Cardiac muscle cell (in vitro differentiated cells and primary cell): ENCODE results near the gene YARS2. TPM values are rescaled to one million over a fixed set of nuclear protein-coding genes. Genes with fewer than 3 reads are reported as not detected.

ENCODE experiments used
- DNase-seq, 2 donors: peaks; one replicate each; pipeline versions ENCODE4 v3.0.0 to v3.0.0-alpha.2; 2010 to 2017; ENCODE audit warnings: low read depth in 1 of 2, low spot score in 1 of 2
- H3K27ac ChIP-seq: fragments of 200-600 bp; sonication (generic); 2 replicates; pipeline ENCODE4 v1.5.1; 2016
- H3K27me3 ChIP-seq: fragments of 200-600 bp; sonication (generic); 2 replicates; pipeline ENCODE4 v1.6.0; 2016; ENCODE audit warnings: control low read depth
- H3K36me3 ChIP-seq: fragments of 200-600 bp; sonication (generic); 2 replicates; pipeline ENCODE4 v1.5.1; 2016; ENCODE audit warnings: control low read depth
- H3K4me1 ChIP-seq: fragments of 200-600 bp; sonication (generic); 2 replicates; pipeline ENCODE4 v1.8.1; 2017; ENCODE audit warnings: low read depth, mild to moderate bottlenecking, mixed run types
- H3K4me3 ChIP-seq: fragments of 200-600 bp; sonication (generic); 2 replicates; pipeline ENCODE4 v1.5.1; 2016; ENCODE audit warnings: mild to moderate bottlenecking
- H3K9me3 ChIP-seq: fragments of 200-600 bp; sonication (generic); 2 replicates; pipeline ENCODE4 v1.5.1; 2017; ENCODE audit warnings: low read depth, mild to moderate bottlenecking, control low read depth
- polyA plus RNA-seq: library from polyadenylated mRNA; unstranded; fragments of >200 nt; fragmentation: Nextera tagmentation; extraction: Ambion mirVana; gene quantifications from 2 replicates; pipeline ENCODE4 v1.2.1, GENCODE V29; 2016
- total RNA-seq: library from RNA; depleted of rRNA; stranded (reverse); fragments of >200 nt; gene quantifications from 2 replicates; pipeline ENCODE4 v1.2.3, GENCODE V29; 2016
- TF ChIP-seq, protein P1 (sequence below): IDR thresholded peaks from 2 replicates; pipeline ENCODE4 v1.5.1; 2012; ENCODE audit warnings: low read depth, mild to moderate bottlenecking, low read length

Gene YARS2
- total and polyA plus RNA-seq, 2 experiments from 2014 or later: 33.4 to 39.9 TPM

DNA sequence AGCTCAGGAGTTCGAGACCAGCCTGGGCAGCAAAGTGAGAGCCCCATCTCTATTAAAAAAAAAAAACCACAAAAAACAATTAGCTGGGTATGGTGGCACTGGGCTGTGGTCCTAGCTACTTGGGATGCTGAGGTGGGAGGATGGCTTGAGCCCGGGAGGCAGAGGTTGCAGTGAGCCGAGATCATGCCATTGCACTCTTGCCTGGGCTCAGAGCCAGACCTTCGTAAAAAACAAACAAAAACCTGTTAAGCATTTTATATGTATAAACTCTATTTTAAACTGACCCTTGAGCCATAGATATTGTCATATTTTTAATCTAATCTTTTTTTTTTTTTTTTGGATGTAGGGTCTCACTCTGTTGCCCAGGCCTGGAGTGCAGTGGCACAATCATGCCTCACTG lies 40.9 kb downstream of the YARS2 start:
- Histone ChIP-seq H3K4me3 (no peak overlapping the region), H3K27me3 (no peaks in the 10 kb centered on the region), H3K36me3 (peaks cover 45% of the 10 kb centered on the region), H3K9me3 (no peaks in the 10 kb centered on the region), H3K27ac (no peak overlapping the region), H3K4me1 (no peaks in the 10 kb centered on the region)
- TF ChIP-seq, protein P1, sequence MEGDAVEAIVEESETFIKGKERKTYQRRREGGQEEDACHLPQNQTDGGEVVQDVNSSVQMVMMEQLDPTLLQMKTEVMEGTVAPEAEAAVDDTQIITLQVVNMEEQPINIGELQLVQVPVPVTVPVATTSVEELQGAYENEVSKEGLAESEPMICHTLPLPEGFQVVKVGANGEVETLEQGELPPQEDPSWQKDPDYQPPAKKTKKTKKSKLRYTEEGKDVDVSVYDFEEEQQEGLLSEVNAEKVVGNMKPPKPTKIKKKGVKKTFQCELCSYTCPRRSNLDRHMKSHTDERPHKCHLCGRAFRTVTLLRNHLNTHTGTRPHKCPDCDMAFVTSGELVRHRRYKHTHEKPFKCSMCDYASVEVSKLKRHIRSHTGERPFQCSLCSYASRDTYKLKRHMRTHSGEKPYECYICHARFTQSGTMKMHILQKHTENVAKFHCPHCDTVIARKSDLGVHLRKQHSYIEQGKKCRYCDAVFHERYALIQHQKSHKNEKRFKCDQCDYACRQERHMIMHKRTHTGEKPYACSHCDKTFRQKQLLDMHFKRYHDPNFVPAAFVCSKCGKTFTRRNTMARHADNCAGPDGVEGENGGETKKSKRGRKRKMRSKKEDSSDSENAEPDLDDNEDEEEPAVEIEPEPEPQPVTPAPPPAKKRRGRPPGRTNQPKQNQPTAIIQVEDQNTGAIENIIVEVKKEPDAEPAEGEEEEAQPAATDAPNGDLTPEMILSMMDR: no peak
- no peak for DNase-seq

DNA sequence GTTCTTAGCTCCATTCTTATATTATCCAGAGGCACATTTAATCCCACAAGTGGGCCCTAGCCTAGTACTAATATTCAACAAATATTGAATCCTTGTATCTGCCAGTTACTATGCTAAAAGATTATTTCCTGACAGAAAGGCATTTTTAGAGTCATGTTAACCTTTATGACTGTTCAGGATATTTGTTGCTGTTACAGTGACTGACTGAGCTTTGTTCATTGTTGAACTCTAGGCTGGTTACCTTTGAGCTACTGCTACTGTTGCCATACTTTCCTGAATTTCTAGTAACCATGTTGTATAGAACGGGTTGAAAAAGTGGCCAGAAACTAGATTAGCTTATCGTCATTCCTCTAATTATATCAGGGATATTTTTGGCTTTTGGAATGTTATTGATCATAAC lies 46.8 kb downstream of the YARS2 start:
- H3K27me3 ChIP-seq: no peaks in the 10 kb centered on the region
- H3K4me1 ChIP-seq: no peaks in the 10 kb centered on the region
- H3K9me3 ChIP-seq: no peaks in the 10 kb centered on the region
- no peak overlapping the region for H3K4me3 ChIP-seq
- H3K36me3 ChIP-seq: peaks cover 42% of the 10 kb centered on the region
- no peak overlapping the region for H3K27ac ChIP-seq
- DNase-seq: no peak
- TF ChIP-seq, protein P1: no peak

DNA sequence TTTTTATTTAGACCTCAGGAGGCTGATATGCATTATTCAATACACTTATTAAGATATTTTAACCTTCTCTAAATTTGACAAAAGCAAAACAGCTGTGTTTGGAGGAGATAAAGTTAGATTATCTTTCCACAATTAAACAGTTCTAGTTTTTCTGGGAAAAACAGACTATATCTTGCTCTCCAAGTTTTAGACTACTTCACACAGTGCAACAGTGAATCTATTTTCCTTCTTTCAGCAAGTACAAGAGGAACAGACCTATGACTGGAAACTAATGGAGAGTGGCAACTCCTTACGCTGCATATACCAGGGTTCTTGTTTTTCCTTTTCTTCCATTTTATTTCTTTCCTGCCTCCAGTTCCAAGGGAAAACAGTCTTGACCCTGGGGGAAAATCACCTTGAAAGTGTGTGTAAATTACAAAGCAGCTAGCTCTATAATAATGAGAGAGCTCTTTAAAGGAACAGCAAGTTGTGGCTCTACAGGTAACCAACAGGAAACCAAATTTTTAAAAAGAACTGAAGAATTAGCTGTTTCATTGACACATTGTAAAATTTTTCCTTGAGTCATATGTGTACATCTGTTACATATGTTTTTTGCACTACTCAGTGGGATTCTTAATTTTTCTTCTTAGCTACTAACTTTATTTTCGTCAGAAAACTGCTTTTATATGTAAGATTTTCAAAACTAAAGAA lies 49.2 kb downstream of the YARS2 start:
- no peak overlapping the region for H3K27ac ChIP-seq
- H3K9me3 ChIP-seq: no peaks in the 10 kb centered on the region
- H3K4me3 ChIP-seq: no peak overlapping the region
- H3K27me3 ChIP-seq: no peaks in the 10 kb centered on the region
- H3K4me1 ChIP-seq: no peaks in the 10 kb centered on the region
- peaks cover 19% of the 10 kb centered on the region for H3K36me3 ChIP-seq
- DNase-seq: no peak
- TF ChIP-seq, protein P1: no peak

DNA sequence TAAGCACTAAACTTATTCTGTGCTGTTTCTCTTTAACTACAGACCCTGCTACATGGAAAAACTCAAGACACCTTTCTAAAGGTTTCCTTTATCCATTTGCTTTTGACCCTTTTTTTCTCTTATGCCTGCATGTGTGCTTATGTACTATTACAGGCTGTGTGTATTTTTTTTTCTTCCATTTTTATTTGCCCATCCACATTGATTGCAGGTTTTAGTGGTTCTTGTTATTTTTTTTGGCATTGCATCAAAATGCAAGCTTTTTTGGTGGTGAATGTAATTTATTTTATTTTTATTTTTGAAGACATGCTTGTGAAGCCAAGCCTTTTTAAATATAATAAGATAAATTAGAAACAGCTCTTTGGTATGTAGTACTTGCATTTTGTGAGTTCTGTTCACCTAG lies 49.9 kb downstream of the YARS2 start:
- Histone ChIP-seq H3K36me3 (peaks cover 19% of the 10 kb centered on the region), H3K4me1 (no peaks in the 10 kb centered on the region), H3K4me3 (no peak overlapping the region), H3K27me3 (no peaks in the 10 kb centered on the region), H3K9me3 (no peaks in the 10 kb centered on the region), H3K27ac (no peak overlapping the region)
- TF ChIP-seq, protein P1: no peak
- DNase-seq: no peak

DNA sequence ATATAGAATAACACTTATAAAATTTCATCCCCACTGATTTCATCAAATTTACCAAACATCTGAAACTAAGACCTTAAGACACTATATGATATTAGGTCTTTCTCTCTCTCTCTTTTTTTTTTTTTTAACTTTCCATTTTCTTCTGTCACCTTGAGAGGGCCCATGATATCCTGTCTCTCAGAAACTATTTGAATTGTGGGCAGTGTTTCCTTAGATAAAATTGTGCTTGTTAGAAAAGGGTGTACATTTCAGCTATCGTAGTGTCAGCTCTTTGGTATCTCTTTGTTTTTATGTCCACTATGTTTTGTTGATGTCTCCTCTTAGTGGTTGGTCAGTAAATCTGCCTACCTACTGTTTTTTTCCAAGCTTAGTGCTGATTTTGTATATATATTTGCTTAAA lies 52.8 kb downstream of the YARS2 start:
- no peak for DNase-seq
- H3K4me1 ChIP-seq: no peaks in the 10 kb centered on the region
- no peak overlapping the region for H3K4me3 ChIP-seq
- no peaks in the 10 kb centered on the region for H3K9me3 ChIP-seq
- no peak overlapping the region for H3K27ac ChIP-seq
- H3K27me3 ChIP-seq: no peaks in the 10 kb centered on the region
- TF ChIP-seq, protein P1: no peak
- H3K36me3 ChIP-seq: peaks cover 15% of the 10 kb centered on the region
